Kidney (tissue), 14 donors: ENCODE results near the gene DUOXA1. TPM values are rescaled to one million over a fixed set of nuclear protein-coding genes. Genes with fewer than 3 reads are reported as not detected.
"Not testable (repeated sequence)": the region's sequence is repeated elsewhere in the genome, so short reads cannot be mapped to it uniquely, and the experiment has no call there.

Experiments used
- DNase-seq, 5 donors: peaks; one replicate each; pipeline ENCODE4 v3.0.0-alpha.2; 2013 to 2020
- FAIRE-seq: peaks from 2 replicates; lab custom pipeline; 2012; peaks lifted over from hg19 to GRCh38; lab: Jason Lieb, UNC
- H3K27ac ChIP-seq, 2 donors: one replicate each; pipeline ENCODE4 v1.7.0; 2013; ENCODE audit warnings: low read depth in 2 of 2, low read length in 2 of 2, inconsistent platforms in 1 of 2
- H3K27me3 ChIP-seq: one replicate; pipeline ENCODE4 v1.7.1; 2013; ENCODE audit warnings: low read length, inconsistent platforms; ENCODE audit not compliant: control insufficient read depth, insufficient read depth
- H3K36me3 ChIP-seq, 3 donors: one replicate each; pipeline versions ENCODE4 v1.7.0 to v1.7.1; 2013; ENCODE audit warnings: low read length in 3 of 3, control low read depth in 1 of 3, inconsistent platforms in 1 of 3; ENCODE audit not compliant: insufficient read depth in 3 of 3, control insufficient read depth in 2 of 3
- H3K4me1 ChIP-seq, 3 donors: one replicate each; pipeline versions ENCODE4 v1.7.0 to v1.7.1; 2013; ENCODE audit warnings: low read length in 3 of 3, inconsistent platforms in 1 of 3, low read depth in 1 of 3; ENCODE audit not compliant: control insufficient read depth in 2 of 3, insufficient read depth in 2 of 3
- H3K4me3 ChIP-seq, 3 donors: one replicate each; pipeline versions ENCODE4 v1.7.0 to v1.8.1; 2013; ENCODE audit warnings: low read length in 3 of 3, control low read depth in 1 of 3, inconsistent platforms in 1 of 3
- H3K9ac ChIP-seq, 3 donors: one replicate each; pipeline versions ENCODE4 v1.7.0 to v1.7.1; 2013; ENCODE audit warnings: low read length in 3 of 3, control low read depth in 1 of 3, inconsistent platforms in 1 of 3
- H3K9me3 ChIP-seq, 3 donors: one replicate each; pipeline versions ENCODE4 v1.7.0 to v1.7.1; 2013; ENCODE audit warnings: low read length in 3 of 3, control low read depth in 1 of 3, inconsistent platforms in 1 of 3; ENCODE audit not compliant: control insufficient read depth in 2 of 3, insufficient read depth in 1 of 3
- intact Hi-C: fragments of 100-400 bp; cut with DNase I; formaldehyde crosslinking; loops from one replicate; pipeline ENCODE4 v1.11.1; 2022
- polyA plus RNA-seq: library from polyadenylated mRNA; stranded (reverse); fragments of 350-450 nt; fragmentation: Illumina TruSeq; extraction: RNeasy Lipid Tissue Mini Kit (QIAGEN cat#74804); gene quantifications from one replicate; pipeline ENCODE4 v1.2.3, GENCODE V29; 2014; ENCODE audit warnings: low read depth, low replicate concordance; ENCODE audit not compliant: insufficient read depth
- total RNA-seq: library from RNA; stranded (reverse); fragmentation: NEBNext Ultra II Directional; extraction: Animal tissue kit (Norgen Biotek cat#: 25700); gene quantifications from one replicate; pipeline ENCODE4 v1.2.1, GENCODE V29; 2021
- TF ChIP-seq, protein P1 (sequence below): IDR thresholded peaks from 3 replicates; pipeline ENCODE4 v1.5.1; 2012; ENCODE audit warnings: mild to moderate bottlenecking, moderate library complexity, borderline replicate concordance; ENCODE audit not compliant: insufficient read depth; ENCODE audit errors: extremely low read depth
- donor health status: control.
- donor health status: control.
- donor health status: control.
- donor health status: control.
- donor health status: control.
- donor health status: DM: yes; HTN: yes; CAD: no.
- donor health status: Normal renal cell carcinoma (clear cell type).

The DUOXA1 gene
- total and polyA plus RNA-seq, 2 donors from 2014 or later, result 0.52 to 1.4 TPM

- H3K27me3 ChIP-seq, result no peaks in the 10 kb centered on the region
Measured at GRCh38 chr15:45087513-45087912, 42.2 kb downstream of the DUOXA1 start.

DNA sequence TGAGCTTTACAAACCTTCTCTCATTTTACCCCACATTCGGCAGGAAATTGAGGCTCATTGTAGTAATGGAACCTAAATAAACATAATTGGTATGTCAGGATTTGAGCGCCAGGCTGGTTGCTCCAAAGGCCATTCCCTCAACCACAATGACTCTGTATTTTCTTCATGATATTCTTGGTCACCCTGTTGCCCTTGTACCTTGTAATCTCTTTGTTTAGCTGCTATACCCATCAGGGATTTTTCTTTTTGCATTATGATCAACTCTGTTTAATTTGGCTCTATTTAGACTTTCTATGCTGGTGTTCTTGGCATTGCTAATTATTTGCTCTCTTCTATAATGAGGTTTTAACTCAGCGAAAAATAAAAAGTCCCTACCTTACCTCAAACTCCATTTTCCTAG is 45.5 kb downstream of the DUOXA1 start:
- FAIRE-seq (no peak), DNase-seq (no peak)
- TF ChIP-seq, protein P1, sequence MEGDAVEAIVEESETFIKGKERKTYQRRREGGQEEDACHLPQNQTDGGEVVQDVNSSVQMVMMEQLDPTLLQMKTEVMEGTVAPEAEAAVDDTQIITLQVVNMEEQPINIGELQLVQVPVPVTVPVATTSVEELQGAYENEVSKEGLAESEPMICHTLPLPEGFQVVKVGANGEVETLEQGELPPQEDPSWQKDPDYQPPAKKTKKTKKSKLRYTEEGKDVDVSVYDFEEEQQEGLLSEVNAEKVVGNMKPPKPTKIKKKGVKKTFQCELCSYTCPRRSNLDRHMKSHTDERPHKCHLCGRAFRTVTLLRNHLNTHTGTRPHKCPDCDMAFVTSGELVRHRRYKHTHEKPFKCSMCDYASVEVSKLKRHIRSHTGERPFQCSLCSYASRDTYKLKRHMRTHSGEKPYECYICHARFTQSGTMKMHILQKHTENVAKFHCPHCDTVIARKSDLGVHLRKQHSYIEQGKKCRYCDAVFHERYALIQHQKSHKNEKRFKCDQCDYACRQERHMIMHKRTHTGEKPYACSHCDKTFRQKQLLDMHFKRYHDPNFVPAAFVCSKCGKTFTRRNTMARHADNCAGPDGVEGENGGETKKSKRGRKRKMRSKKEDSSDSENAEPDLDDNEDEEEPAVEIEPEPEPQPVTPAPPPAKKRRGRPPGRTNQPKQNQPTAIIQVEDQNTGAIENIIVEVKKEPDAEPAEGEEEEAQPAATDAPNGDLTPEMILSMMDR, result no peak
- Histone ChIP-seq H3K27me3 (no peaks in the 10 kb centered on the region), H3K36me3 (no peaks in the 10 kb centered on the region), H3K27ac (no peak overlapping the region), H3K4me1 (no peaks in the 10 kb centered on the region), H3K4me3 (no peak overlapping the region), H3K9me3 (no peaks in the 10 kb centered on the region), H3K9ac (no peak overlapping the region)
- intact Hi-C loops, result no loop called here

More at GRCh38 chr15:45087513-45087912, 42.2 kb downstream of the DUOXA1 start:
- no peak overlapping the region for H3K4me3 ChIP-seq
- no peaks in the 10 kb centered on the region for H3K4me1 ChIP-seq
- intact Hi-C loops, result no loop called here
- H3K36me3 ChIP-seq, result no peaks in the 10 kb centered on the region
- no peak overlapping the region for H3K27ac ChIP-seq
- DNase-seq (no peak), FAIRE-seq (no peak)
- no peak overlapping the region for H3K9ac ChIP-seq
- TF ChIP-seq, protein P1, result no peak
- H3K9me3 ChIP-seq, result no peaks in the 10 kb centered on the region

GRCh38 chr15:45083223-45083622 is 46.5 kb downstream of the DUOXA1 start:
- Histone ChIP-seq H3K4me1 (no peaks in the 10 kb centered on the region), H3K27ac (no peak overlapping the region), H3K9ac (no peak overlapping the region), H3K9me3 (no peaks in the 10 kb centered on the region), H3K27me3 (no peaks in the 10 kb centered on the region), H3K4me3 (no peak overlapping the region), H3K36me3 (no peaks in the 10 kb centered on the region)
- intact Hi-C loops, result no loop called here
- FAIRE-seq (no peak), DNase-seq (no peak)
- TF ChIP-seq, protein P1, result no peak

DNA sequence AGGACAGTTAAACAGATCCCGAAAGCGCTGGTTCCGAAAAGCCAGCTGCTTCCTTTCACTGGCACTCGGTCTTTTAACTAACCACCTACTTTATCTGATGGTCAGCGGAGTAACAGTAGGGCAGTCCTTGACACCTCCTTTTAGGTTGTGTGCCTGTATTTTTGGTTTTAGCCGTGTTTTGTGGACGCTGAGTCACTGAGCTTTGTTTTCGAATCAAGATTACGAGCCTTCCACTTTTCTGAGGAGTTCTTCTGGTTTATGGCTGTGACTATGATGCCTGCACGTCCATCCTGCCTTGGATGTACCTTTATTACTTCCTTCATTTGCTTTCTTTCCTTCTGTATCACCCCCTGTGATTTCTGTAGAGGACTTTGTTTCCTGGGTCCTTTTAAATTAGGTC is 47.3 kb downstream of the DUOXA1 start:
- H3K9me3 ChIP-seq, H3K36me3 ChIP-seq, intact Hi-C loops, H3K4me3 ChIP-seq, DNase-seq, FAIRE-seq, H3K9ac ChIP-seq, H3K4me1 ChIP-seq, H3K27me3 ChIP-seq, H3K27ac ChIP-seq: not testable (repeated sequence)

DNA sequence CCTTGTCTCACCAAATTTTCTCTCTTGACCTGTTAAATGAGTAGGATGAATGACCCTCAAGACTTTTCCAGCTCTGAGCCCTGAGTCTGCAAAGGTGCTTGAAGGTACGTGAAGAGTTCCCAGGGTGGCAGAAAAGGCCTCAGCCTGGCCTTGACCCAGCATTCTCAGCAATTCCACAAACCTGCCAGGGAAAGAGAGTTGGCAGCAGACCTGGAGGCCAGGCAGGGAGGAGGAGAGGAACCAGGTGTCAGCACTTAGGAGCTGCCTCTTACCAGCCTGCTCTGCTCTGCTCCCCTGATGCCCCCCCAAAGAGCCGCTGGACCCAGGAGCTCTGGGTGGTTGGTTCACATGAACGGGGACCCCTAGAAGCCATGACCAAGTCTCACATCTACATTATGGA is 49.1 kb downstream of the DUOXA1 start:
- DNase-seq, H3K4me1 ChIP-seq, H3K36me3 ChIP-seq, H3K4me3 ChIP-seq, H3K27ac ChIP-seq, FAIRE-seq, H3K9ac ChIP-seq, H3K9me3 ChIP-seq, intact Hi-C loops, H3K27me3 ChIP-seq: not testable (repeated sequence)

GRCh38 chr15:45079628-45080246 is 49.9 kb downstream of the DUOXA1 start:
- H3K27ac ChIP-seq, H3K9ac ChIP-seq, H3K9me3 ChIP-seq, H3K4me3 ChIP-seq, H3K4me1 ChIP-seq, H3K27me3 ChIP-seq, FAIRE-seq, DNase-seq, intact Hi-C loops, H3K36me3 ChIP-seq: not testable (repeated sequence)
